ENCODE data around the gene CCDC110.

DNA sequence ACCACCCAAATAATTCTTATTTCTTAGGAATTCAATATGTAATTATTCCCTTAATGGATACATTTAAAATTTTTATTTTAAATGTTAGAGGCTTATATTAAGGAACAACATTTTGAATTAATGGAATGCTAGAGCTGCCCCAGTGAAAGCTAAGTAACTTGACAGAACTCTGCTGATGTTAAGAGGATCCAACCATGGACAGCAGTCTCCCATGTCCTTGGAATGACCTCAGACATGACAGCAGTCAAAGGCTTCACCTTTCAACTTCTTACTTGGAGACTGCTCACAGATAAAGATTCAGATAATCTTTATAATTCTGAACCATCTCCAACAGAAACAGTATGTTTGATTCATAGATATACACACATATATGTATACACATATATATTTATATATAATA is 46.5 kb upstream of the CCDC110 start:
- TF ChIP-seq, protein P1, sequence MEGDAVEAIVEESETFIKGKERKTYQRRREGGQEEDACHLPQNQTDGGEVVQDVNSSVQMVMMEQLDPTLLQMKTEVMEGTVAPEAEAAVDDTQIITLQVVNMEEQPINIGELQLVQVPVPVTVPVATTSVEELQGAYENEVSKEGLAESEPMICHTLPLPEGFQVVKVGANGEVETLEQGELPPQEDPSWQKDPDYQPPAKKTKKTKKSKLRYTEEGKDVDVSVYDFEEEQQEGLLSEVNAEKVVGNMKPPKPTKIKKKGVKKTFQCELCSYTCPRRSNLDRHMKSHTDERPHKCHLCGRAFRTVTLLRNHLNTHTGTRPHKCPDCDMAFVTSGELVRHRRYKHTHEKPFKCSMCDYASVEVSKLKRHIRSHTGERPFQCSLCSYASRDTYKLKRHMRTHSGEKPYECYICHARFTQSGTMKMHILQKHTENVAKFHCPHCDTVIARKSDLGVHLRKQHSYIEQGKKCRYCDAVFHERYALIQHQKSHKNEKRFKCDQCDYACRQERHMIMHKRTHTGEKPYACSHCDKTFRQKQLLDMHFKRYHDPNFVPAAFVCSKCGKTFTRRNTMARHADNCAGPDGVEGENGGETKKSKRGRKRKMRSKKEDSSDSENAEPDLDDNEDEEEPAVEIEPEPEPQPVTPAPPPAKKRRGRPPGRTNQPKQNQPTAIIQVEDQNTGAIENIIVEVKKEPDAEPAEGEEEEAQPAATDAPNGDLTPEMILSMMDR (IDR thresholded peaks at IDR 0.05), result no peak
- TF ChIP-seq POLR2A (IDR thresholded peaks at IDR 0.05), result no peak
